T follicular helper cell (primary cell): ENCODE results near the gene RBBP9.
"Not testable (repeated sequence)": the region's sequence is repeated elsewhere in the genome, so short reads cannot be mapped to it uniquely, and the experiment has no call there.

ENCODE experiments used
- DNase-seq: peaks from one replicate; pipeline ENCODE4 v3.0.0-alpha.2; 2020; ENCODE audit warnings: low read depth

RBBP9 gene

DNA sequence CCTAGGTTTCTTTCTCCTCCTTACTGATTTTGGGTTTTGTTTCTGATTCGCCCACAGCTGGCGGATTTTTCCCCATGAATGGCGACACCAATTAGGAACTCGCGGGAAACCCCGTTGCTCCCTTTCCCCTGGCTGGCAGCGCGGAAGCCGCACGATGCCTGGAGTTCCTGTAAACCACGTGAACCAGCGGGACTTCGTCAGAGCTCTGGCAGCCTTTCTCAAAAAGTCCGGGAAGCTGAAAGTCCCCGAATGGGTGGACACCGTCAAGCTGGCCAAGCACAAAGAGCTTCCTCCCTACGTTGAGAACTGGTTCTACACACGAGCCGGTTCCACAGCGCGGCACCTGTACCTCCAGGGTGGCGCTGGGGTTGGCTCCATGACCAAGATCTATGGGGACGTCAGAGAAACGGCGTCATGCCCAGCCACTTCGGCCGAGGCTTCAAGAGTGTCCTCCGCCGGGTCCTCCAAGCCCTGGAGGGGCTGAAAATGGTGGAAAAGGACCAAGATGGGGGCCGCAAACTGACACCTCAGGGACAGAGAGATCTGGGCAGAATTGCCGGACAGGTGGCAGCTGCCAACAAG, 7.5 kb upstream of the RBBP9 start:
- DNase-seq = no peak

DNA sequence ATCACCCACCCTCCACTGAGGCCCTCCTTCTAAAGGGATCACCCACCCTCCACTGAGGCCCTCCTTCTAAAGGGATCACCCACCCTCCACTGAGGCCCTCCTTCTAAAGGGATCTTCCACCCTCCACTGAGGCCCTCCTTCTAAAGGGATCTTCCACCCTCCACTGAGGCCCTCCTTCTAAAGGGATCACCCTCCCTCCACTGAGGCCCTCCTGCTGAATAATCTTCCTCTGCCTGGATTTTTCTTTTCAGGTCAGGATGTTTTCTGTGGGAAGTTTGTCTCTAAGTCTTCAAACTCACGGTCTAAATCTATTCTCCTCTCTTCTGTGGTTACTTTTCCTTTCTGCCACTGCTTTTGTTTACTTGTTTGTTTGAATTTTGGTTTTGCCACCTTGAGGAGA, 4.6 kb upstream of the RBBP9 start:
- DNase-seq = not testable (repeated sequence)

DNA sequence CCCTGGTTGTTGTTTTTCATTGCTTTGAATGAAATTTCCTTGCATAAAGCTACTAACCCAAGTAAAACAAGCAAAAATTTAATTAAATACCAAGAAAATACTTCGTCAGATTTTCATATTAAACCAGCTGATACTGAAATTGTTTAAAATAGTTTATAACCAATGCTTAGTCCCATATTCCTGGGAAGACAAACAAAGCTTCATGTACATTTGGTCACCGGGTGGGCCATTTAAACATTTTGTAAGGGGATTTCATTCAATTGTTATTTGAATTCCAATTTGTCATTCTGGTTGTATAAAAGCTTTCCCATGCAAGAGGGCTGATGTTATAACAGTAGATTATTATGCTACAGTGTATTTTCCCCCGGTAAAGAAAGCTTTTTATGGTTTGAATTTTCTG, 578 bp upstream of the RBBP9 start:
- no peak for DNase-seq

DNA sequence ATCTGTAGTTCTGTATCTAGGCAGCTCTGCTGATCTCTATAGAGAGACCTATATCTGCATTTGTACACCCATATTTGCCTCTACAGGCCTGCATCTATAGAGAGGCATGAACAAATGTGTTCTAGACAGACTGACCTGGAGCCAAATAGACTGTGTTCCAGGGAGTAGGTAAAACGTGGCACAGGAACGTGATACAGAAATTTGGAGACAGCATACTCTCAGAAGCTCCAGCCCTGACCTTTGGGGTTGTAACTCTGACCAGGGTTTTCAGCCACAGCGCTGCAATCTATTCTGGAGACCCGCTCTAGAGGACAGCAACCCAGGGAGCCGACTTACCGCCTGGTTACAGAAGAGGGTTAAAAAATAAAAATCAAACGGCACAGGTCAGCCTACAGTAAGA, 983 bp downstream of the RBBP9 start:
- no peak for DNase-seq

DNA sequence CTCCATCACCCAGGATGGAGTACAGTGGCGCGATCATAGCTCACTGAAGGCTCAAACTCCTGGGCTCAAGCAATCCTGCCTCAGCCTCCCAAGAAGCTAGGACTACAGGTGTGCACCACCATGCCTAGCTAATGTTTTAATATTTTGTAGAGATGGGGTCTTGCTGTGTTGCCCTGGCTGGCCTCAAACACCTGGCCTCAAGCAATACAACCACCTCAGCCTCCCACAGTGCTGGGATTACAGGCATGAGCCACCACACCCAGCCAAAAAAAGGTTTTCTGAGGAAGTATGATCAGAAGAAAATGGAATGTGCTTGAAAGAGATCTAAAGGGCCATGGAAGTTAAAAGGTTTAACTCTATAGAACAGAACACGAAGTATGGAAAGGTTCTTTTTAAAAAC, 8.7 kb downstream of the RBBP9 start:
- no peak for DNase-seq

DNA sequence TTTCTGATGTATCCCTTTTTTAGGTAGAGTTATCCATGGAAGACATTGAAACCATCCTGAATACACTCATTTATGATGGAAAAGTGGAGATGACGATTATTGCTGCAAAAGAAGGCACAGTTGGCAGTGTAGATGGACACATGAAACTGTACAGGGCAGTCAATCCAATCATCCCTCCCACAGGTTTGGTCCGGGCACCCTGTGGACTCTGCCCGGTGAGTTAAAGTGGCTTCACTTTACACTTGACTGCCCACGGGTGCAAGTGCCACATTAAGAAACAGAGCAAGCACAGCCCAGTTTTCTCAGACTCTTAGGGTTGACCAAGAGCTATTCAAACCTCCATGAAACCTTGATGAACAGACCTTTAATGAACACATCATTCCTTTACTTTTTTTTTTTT, 15.4 kb downstream of the RBBP9 start:
- DNase-seq = no peak

DNA sequence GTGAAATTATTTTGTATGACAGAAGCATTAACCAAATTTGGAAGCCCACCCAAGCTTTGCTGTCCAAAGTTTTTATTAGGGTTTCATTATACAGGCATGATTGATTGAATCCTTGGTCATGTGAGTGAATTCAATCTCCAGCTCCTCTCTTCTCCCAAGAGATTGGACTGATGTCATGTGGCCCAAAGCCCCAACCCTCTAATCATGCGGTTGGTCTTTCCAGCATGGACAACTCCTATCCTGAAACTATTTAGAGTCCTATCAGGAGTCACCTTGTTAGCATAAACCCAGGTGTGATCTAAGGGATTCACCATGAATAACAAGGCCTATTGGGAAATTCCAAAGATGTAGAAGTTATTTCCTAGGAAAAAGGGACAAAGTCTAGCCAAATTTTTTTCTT, 19.2 kb downstream of the RBBP9 start:
- no peak for DNase-seq

DNA sequence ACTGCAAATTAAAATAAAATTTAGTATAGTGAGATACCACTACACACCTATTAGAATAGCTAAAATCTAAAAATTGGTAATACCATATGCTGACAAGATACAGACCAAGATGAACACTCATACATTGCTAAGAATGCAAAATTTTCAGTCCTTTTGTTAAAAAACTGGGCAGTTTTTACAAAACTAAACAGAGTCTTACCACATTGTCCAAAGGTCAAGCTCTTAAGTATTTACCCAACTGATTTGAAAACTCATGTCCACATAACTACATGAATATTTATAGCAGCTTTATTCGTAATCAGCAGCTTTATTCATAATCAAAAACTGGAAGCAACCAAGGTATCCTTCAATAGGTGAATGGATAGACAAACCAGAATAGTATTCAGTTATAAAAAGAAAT, 19.8 kb downstream of the RBBP9 start:
- DNase-seq = no peak

DNA sequence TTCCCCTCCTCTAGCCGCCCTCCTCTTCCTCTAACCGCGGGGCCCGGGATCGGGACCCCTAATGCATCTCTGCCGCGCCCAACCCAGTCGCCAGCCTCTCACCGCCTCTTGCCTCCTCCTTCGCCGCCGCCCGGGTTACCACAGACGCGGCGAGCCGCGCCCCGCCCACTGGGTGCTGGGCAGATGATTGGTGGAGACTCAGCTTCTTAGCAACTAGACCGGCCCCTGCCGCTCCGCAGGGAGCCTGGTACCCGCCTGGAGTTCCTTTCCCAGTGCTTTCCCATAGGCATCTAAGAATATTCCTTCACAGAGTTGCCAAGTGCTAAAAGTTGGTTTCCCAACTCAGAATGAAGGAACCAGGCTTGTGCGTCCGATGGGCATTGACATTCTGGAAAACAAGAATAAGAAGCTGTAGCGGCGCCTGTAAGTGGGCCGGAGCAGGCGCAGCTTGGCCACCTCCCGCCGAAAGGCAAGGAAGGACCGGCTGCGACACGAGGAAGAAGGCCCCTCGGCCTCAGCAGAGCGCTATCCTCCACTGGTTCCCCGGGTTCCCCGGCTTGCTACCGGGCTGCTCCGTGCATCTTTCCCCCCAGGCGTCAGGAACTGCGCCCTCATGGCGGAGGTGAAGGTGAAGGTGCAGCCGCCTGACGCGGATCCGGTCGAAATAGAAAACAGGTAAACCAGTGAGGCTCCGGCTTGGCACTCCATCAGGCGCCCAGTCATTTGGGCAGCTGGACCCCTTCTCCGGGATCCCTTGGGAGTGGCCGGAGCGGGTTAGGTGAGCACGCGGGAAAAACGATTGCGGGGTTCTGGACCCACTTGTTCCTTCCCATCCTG, 29.9 kb downstream of the RBBP9 start, which contains the start of the genes DZANK1 and POLR3F:
Gene DZANK1 (minus strand): TSS at position 137 of the 837 bp plus-strand sequence. CDS start 1,672 bp downstream, outside the sequence.
Gene POLR3F (plus strand): TSS at position 497 of the 837 bp plus-strand sequence. CDS start 117 bp downstream, at position 614.
- DNase-seq = peak; percentile 87

DNA sequence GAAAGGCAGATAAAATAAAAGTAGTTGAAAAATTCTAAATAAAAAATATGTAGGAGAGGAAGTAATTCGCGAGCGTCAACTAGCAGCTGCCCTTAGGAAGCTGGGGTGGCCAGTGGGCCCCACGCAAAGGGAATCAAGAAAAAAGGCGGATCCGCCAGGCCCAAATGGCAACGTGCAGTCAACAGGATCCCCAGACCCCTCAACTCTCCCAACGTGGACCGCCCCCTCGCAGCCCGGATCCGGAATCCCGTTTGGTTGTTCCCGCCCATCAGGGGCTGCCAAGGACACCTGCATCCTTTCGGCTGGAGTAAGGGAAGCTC, 30.5 kb downstream of the RBBP9 start:
- DNase-seq = no peak

DNA sequence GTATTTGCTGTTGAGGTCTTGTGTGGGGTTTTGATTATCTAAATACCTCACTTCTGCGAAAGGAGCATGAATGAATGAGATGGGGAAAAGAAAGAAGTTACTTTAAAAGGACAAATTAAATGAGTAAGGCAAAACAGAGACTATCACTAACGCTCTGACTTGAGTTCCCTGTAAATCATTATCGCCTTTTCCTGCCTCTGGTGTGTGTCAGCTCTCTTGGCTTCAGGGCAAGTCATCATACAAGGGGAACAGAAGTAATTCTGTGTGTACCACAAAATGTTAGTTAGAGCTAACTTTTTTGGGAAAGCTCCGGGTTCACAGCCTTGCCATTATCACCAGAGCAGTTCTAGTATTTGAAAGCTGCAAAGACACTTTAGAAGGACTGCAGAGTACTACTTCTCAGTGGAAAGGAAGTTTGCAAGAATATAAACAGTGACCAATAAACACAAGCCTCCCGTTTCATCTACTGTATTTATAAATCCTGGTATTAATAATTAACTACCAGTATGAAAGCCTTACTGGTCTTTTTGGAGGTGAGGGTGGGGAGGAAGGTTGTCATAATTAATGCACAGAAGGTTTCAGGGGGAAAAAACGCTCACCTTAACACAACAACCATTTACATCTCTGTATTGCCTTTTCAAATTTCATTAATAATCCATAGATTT, 31.4 kb downstream of the RBBP9 start:
- no peak for DNase-seq

DNA sequence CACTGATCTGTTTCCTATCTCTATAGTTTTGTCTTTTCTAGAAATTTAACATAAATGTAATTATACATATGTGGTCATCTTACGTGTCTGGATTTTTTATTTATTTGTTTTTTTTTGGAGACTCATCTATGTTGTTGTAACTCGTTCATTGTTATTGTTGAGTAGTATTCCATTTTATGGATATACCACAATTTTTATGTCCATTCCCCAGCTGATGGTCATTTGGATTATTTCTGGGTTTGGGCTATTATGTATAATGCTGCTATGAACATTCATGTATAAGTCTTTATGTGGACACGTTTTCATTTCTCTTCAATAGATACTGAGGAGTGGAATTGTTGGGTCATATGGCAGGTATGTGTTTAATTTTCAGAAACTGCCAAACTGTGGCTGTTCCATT, 40.4 kb downstream of the RBBP9 start:
- DNase-seq = no peak

DNA sequence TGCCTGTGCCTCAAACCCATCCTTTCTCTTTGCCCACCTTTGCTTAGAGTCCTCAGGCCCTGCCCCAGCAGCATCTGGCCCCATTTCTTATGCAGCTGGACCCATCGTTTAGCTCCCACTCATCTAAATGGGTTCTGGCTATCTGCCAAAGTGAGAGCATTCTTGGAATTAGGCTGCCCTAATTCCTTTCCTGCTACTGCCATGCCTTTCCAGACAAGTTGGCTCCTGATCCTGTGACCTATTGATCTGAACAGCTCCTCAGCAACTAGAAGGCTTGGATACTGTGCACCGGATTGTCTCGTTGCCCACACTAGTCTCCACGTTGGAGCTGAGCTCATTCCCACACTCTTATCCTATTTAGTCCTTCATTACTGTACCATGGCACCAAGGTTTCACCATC, 53.1 kb downstream of the RBBP9 start:
- no peak for DNase-seq

DNA sequence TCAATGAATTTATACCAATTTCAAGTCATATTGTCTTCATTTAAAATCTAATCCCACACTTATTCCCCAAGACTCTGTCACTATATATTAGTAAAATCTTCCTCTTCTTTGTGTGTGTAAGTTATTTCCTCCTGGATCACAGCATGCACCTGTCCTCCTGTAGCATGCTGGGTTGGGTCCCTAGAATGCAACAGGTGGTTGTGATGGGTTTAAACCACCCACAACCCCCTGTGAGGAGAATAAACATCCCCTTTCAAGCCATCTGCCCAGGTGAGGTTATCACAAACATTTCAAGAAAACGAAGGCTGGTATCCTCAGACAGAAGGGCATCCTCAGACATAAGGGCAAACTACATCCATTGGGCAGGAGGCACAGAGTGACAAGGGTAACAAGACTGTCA, 56.6 kb downstream of the RBBP9 start:
- no peak for DNase-seq

DNA sequence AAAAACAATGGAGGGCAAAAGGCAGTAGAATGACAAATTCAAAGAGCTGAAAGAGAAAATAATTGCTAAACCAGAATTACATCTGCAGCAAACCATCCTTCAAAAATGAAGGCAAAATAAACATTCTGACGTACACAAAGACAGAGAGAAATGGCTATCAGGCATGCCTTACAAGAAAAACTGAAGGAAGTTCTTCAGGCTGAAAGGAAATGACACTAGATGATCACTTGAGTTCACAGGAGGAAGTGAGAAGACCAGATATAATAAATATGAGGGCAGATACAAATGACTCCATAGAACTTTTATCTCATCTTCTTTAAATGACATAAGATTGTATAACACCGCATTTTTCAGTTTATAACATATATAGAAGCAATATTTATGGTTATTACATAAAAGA, 60.2 kb downstream of the RBBP9 start:
- DNase-seq = no peak
